GM10248 (cell line): ENCODE results near the gene NDUFV2.

Experiments used
- CTCF ChIA-PET: fragments of 300-600 bp; sonication (Branson Sonifier 250); formaldehyde crosslinking; extraction: SDS; loops from one replicate; lab custom pipeline; 2021; ENCODE audit warnings: antibody characterized with exemption; lab: Yijun Ruan, JAX
- POLR2A ChIA-PET: fragments of 350-650 bp; sonication (Branson Sonifier 250); formaldehyde crosslinking; extraction: SDS; loops from one replicate; lab custom pipeline; 2020; ENCODE audit warnings: antibody characterized with exemption; lab: Yijun Ruan, JAX
- DNase-seq: peaks from one replicate; pipeline ENCODE4 v3.0.0; 2012; ENCODE audit errors: extremely low spot score
- CTCF ChIP-seq: IDR thresholded peaks from 2 replicates; pipeline ENCODE4 v1.5.1; 2012; ENCODE audit warnings: mild to moderate bottlenecking, low read depth; ENCODE audit errors: extremely low read depth, missing control alignments, control extremely low read depth

Gene NDUFV2

GRCh38 chr18:9106800-9107584 lies 4.5 kb downstream of the NDUFV2 start:
- no peak for DNase-seq
- CTCF ChIA-PET = interaction anchor here (1.1 to 1.4 kb wide), 2 partner anchors 11 to 15 kb away, joined by 3 read pairs; no protein-coding TSS in a partner anchor
- POLR2A ChIA-PET = no interaction called here
- TF ChIP-seq CTCF = no peak

- ChIA-PET CTCF (interaction anchor here (1.2 to 1.8 kb wide), 5 partner anchors 11 to 43 kb away, joined by 3 to 5 read pairs (median 4); no protein-coding TSS in a partner anchor), POLR2A (interaction anchor here (0.6 kb wide), 1 partner anchor 216 kb away, joined by 4 read pairs; no protein-coding TSS in a partner anchor)
- DNase-seq = no peak
- TF ChIP-seq CTCF = no peak
Observed at GRCh38 chr18:9108911-9109310, 6.4 kb downstream of the NDUFV2 start.

DNA sequence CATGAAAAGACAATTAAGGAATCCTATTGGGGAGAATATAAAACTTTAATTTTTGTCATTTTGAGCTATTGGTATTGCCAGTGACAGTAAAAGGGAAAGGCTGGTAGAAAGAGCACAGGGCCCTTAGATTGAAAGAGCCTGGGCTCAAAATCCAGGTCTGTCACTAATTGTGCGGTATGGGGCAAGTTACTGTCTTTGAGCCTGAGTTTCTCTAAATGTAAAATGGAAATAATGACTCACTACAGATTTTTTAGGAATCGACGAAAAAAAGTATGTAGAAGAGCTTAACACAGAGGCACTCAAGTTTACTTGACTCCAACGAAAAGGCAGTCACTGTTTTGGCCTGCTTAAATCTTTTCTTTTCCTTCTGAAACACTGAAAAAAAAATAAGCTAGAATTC lies 7.0 kb downstream of the NDUFV2 start:
- no peak for DNase-seq
- POLR2A ChIA-PET = interaction anchor here (0.6 kb wide), 2 partner anchors 216 to 552 kb away, joined by 3 to 4 read pairs; no protein-coding TSS in a partner anchor
- CTCF ChIA-PET = interaction anchor here (1.3 to 1.8 kb wide), 5 partner anchors 12 to 39 kb away, joined by 3 to 5 read pairs (median 4); no protein-coding TSS in a partner anchor

GRCh38 chr18:9113468-9114149 lies 11.1 kb downstream of the NDUFV2 start:
- ChIA-PET POLR2A (interaction anchor here (0.6 kb wide), 1 partner anchor 80 kb away, joined by 10 read pairs; no protein-coding TSS in a partner anchor), CTCF (interaction anchor here (1.1 to 2.3 kb wide), 6 partner anchors 10 to 40 kb away, joined by 3 to 5 read pairs (median 3); no protein-coding TSS in a partner anchor)
- TF ChIP-seq CTCF = no peak
- DNase-seq = no peak

More for the DNA sequence above, 7.0 kb downstream of the NDUFV2 start:
- TF ChIP-seq CTCF = no peak

DNA sequence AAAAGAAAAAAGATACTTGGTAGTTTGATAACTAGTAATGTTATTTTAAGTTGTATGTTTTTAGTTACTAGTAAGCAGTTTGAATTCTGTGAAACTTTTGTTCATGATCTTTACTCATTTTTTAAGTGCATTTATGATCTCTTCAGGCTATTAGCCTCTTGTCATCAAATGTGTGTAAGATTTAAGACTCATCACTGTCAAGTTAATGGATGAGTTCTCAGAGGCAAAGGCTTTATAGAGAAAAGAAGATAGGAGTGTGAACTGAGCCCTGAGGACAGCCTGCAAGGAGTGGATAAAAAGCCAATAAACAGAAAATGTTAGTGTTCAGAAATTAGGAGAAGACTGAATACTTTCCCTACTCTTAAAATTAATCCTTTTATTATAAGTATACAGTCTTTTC lies 13.5 kb downstream of the NDUFV2 start:
- ChIA-PET POLR2A (no interaction called here), CTCF (interaction anchor here (1.4 to 1.6 kb wide), 2 partner anchors 10 to 42 kb away, joined by 4 to 5 read pairs; no protein-coding TSS in a partner anchor)
- no peak for DNase-seq
- no peak for TF ChIP-seq CTCF

GRCh38 chr18:9117980-9118841 lies 15.7 kb downstream of the NDUFV2 start:
- ChIA-PET POLR2A (interaction anchor here (0.6 to 1.1 kb wide), 2 partner anchors 10 to 233 kb away, joined by 4 to 11 read pairs; no protein-coding TSS in a partner anchor), CTCF (interaction anchor here (1.3 to 1.8 kb wide), 3 partner anchors 10 to 15 kb away, joined by 3 to 5 read pairs (median 4); no protein-coding TSS in a partner anchor)
- no peak for DNase-seq
- TF ChIP-seq CTCF = no peak
